Measurements from ENCODE around the gene RPP14.
"Not testable (repeated sequence)": the region's sequence is repeated elsewhere in the genome, so short reads cannot be mapped to it uniquely, and the experiment has no call there.

RPP14 gene

DNA sequence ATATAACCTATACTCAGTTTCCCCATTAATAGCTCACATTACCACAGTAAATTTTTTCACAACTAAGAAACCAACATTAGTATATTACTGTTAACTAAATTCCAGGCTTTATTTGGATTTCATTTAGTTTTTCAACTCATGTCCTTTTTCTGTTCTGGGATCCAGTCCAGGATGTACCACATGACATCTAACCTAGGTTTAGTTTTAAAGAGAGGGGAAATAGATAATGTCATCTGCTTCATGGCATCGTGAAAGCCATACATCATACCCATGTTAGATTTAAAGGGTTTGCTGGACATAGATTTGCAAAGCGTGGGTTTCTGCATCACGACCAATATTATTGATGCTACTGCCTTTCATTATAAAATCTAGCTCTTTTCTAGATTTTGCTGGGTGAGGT lies 33.2 kb upstream of the RPP14 start:
- Histone ChIP-seq H2AFZ (ENCODE audit: low read length) (no peak overlapping the region), H2AK5ac (ENCODE audit: low read depth, low read length) (no peak overlapping the region), H3K4me2 (ENCODE audit: insufficient read depth, low read length, poor library complexity, severe bottlenecking) (no peak overlapping the region), H3K4me1 (ENCODE audit: control insufficient read depth in 2 of 2, insufficient read depth in 1 of 2, low read depth in 1 of 2, low read length in 2 of 2) (no peaks in the 10 kb centered on the region), H4K91ac (ENCODE audit: low read depth, low read length, poor library complexity) (no peak overlapping the region), H2BK12ac (ENCODE audit: low read length) (no peak overlapping the region), H3K9ac (ENCODE audit: low read depth, low read length, poor library complexity) (no peak overlapping the region), H3K23ac (ENCODE audit: low read depth, low read length, poor library complexity) (no peak overlapping the region), H3K4ac (ENCODE audit: low read length) (no peak overlapping the region), H3K36me3 (replicated peaks in 1 of 2; ENCODE audit: control insufficient read depth in 2 of 2, insufficient read depth in 2 of 2, low read length in 2 of 2) (peaks cover 0 to 8% of the 10 kb centered on the region in 2 donors), H3K14ac (ENCODE audit: low read length) (no peak overlapping the region), H3K27ac (replicated peaks; ENCODE audit: low read length) (no peak overlapping the region), H4K8ac (ENCODE audit: low read depth, low read length) (no peak overlapping the region), H3K79me1 (ENCODE audit: low read depth, low read length) (no peaks in the 10 kb centered on the region), H3K18ac (ENCODE audit: low read length) (no peak overlapping the region), H3K9me3 (replicated peaks in 1 of 2; ENCODE audit: control insufficient read depth in 2 of 2, insufficient read depth in 1 of 2, low read depth in 1 of 2, low read length in 2 of 2) (no peaks in the 10 kb centered on the region), H2BK5ac (ENCODE audit: low read length) (no peak overlapping the region), H2BK15ac (ENCODE audit: low read length) (no peak overlapping the region), H3K4me3 (ENCODE audit: low read length in 2 of 2) (no peak overlapping the region), H2BK120ac (ENCODE audit: low read depth, low read length) (no peak overlapping the region), H3K27me3 (ENCODE audit: control insufficient read depth in 3 of 3, insufficient read depth in 3 of 3, low read depth in 1 of 3, low read length in 3 of 3) (no peaks in the 10 kb centered on the region)
- no peak for DNase-seq (ENCODE audit: low spot score)
- no CpG with 5 or more reads among the region's 3 CpGs for WGBS, 2 donors (ENCODE audit: extremely low coverage in 2 of 2, insufficient read length in 2 of 2, insufficient replicate concordance in 1 of 2)

DNA sequence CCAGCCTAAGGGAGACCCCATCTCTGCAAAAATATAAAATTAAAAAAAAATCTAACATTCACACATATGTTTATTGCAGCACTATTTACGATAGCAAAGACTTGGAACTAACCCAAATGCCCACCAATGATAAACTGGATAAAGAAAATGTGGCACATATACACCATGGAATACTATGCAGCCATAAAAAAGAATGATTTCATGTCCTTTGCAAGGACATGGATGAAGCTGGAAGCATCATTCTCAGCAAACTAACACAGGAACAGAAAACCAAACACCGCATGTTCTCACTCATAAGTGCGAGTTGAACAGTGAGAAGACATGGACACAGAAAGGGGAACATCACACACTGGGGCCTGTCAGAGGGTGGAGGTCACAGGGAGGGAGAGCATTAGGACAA lies 32.7 kb upstream of the RPP14 start:
- not testable (repeated sequence) for H3K4ac ChIP-seq (ENCODE audit: low read length); H2AK5ac ChIP-seq (ENCODE audit: low read depth, low read length); H2BK120ac ChIP-seq (ENCODE audit: low read depth, low read length); H3K14ac ChIP-seq (ENCODE audit: low read length); H3K4me1 ChIP-seq (ENCODE audit: control insufficient read depth in 2 of 2, insufficient read depth in 1 of 2, low read depth in 1 of 2, low read length in 2 of 2); H3K18ac ChIP-seq (ENCODE audit: low read length); H3K4me3 ChIP-seq (ENCODE audit: low read length in 2 of 2); H2BK5ac ChIP-seq (ENCODE audit: low read length); H3K79me1 ChIP-seq (ENCODE audit: low read depth, low read length); H2BK15ac ChIP-seq (ENCODE audit: low read length); H2BK12ac ChIP-seq (ENCODE audit: low read length); H3K9me3 ChIP-seq (replicated peaks in 1 of 2; ENCODE audit: control insufficient read depth in 2 of 2, insufficient read depth in 1 of 2, low read depth in 1 of 2, low read length in 2 of 2); H3K4me2 ChIP-seq (ENCODE audit: insufficient read depth, low read length, poor library complexity, severe bottlenecking); H3K23ac ChIP-seq (ENCODE audit: low read depth, low read length, poor library complexity); H3K36me3 ChIP-seq (replicated peaks in 1 of 2; ENCODE audit: control insufficient read depth in 2 of 2, insufficient read depth in 2 of 2, low read length in 2 of 2); H4K91ac ChIP-seq (ENCODE audit: low read depth, low read length, poor library complexity); H3K9ac ChIP-seq (ENCODE audit: low read depth, low read length, poor library complexity); H2AFZ ChIP-seq (ENCODE audit: low read length); H3K27ac ChIP-seq (replicated peaks; ENCODE audit: low read length); DNase-seq (ENCODE audit: low spot score); H3K27me3 ChIP-seq (ENCODE audit: control insufficient read depth in 3 of 3, insufficient read depth in 3 of 3, low read depth in 1 of 3, low read length in 3 of 3); H4K8ac ChIP-seq (ENCODE audit: low read depth, low read length)
- WGBS, 2 donors (ENCODE audit: extremely low coverage in 2 of 2, insufficient read length in 2 of 2, insufficient replicate concordance in 1 of 2): no CpG with 5 or more reads among the region's 3 CpGs

DNA sequence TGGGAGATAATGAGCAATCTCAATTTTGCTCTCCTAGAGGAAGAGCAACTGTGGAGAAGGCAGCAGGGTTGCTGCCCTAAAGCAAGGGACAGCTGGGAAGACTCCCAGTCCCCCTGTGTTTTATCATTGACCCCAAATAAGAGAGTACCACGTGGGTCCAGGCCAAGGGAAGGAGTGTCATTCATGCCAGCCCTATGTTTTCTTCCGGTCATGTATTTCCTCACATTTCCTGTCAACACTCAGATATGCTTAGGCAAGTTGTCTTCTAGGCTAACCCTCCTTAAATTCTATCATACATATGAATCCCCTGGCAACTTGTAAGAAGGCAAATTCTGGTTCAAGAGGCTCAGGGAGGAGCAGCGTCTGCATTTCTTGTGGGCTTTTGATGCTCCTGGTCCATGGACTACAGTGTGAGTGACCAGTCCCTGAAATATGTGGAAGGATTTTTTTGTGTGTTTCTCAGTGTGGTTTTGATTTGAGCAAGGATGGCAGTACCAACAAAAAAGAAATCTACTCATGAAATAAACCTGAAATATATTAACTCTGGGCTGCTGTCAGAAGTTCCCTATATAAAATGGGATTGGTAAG lies 31.9 kb upstream of the RPP14 start:
- Histone ChIP-seq H3K18ac (ENCODE audit: low read length) (no peak overlapping the region), H4K8ac (ENCODE audit: low read depth, low read length) (no peak overlapping the region), H2BK120ac (ENCODE audit: low read depth, low read length) (no peak overlapping the region), H3K9me3 (replicated peaks in 1 of 2; ENCODE audit: control insufficient read depth in 2 of 2, insufficient read depth in 1 of 2, low read depth in 1 of 2, low read length in 2 of 2) (no peaks in the 10 kb centered on the region), H2BK12ac (ENCODE audit: low read length) (no peak overlapping the region), H3K36me3 (replicated peaks in 1 of 2; ENCODE audit: control insufficient read depth in 2 of 2, insufficient read depth in 2 of 2, low read length in 2 of 2) (peaks cover 0 to 8% of the 10 kb centered on the region in 2 donors), H4K91ac (ENCODE audit: low read depth, low read length, poor library complexity) (no peak overlapping the region), H2BK5ac (ENCODE audit: low read length) (no peak overlapping the region), H2BK15ac (ENCODE audit: low read length) (no peak overlapping the region), H2AK5ac (ENCODE audit: low read depth, low read length) (no peak overlapping the region), H3K4me3 (ENCODE audit: low read length in 2 of 2) (no peak overlapping the region), H3K79me1 (ENCODE audit: low read depth, low read length) (no peaks in the 10 kb centered on the region), H3K9ac (ENCODE audit: low read depth, low read length, poor library complexity) (no peak overlapping the region), H3K4ac (ENCODE audit: low read length) (no peak overlapping the region), H3K27me3 (ENCODE audit: control insufficient read depth in 3 of 3, insufficient read depth in 3 of 3, low read depth in 1 of 3, low read length in 3 of 3) (no peaks in the 10 kb centered on the region), H3K27ac (replicated peaks; ENCODE audit: low read length) (no peak overlapping the region), H2AFZ (ENCODE audit: low read length) (no peak overlapping the region), H3K23ac (ENCODE audit: low read depth, low read length, poor library complexity) (no peak overlapping the region), H3K4me2 (ENCODE audit: insufficient read depth, low read length, poor library complexity, severe bottlenecking) (no peak overlapping the region), H3K14ac (ENCODE audit: low read length) (no peak overlapping the region), H3K4me1 (ENCODE audit: control insufficient read depth in 2 of 2, insufficient read depth in 1 of 2, low read depth in 1 of 2, low read length in 2 of 2) (no peaks in the 10 kb centered on the region)
- no peak for DNase-seq (ENCODE audit: low spot score)
- WGBS, 2 donors (ENCODE audit: extremely low coverage in 2 of 2, insufficient read length in 2 of 2, insufficient replicate concordance in 1 of 2): no CpG with 5 or more reads among the region's 3 CpGs

DNA sequence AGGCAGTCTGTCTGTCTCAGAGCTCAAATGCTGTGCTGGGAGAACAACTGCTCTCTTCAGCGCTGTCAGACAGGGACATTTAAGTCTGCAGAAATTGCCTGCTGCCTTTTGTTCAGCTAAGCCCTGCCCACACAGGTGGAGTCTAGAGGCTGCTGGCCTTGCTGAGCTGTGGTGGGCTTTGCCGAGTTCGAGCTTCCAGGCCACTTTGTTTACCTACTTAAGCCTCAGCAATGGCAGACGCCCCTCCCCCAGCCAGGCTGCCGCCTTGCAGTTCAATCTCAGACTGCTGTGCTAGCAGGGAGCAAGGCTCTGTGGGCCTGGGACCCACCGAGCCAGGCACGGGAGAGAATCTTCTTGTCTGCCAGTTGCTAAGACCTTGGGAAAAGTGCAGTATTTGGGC lies 25.0 kb upstream of the RPP14 start:
- Histone ChIP-seq H3K23ac (ENCODE audit: low read depth, low read length, poor library complexity) (no peak overlapping the region), H4K8ac (ENCODE audit: low read depth, low read length) (no peak overlapping the region), H2AFZ (ENCODE audit: low read length) (no peak overlapping the region), H2BK5ac (ENCODE audit: low read length) (no peak overlapping the region), H3K9ac (ENCODE audit: low read depth, low read length, poor library complexity) (no peak overlapping the region), H3K4me3 (ENCODE audit: low read length in 2 of 2) (no peak overlapping the region), H2BK120ac (ENCODE audit: low read depth, low read length) (no peak overlapping the region), H3K9me3 (replicated peaks in 1 of 2; ENCODE audit: control insufficient read depth in 2 of 2, insufficient read depth in 1 of 2, low read depth in 1 of 2, low read length in 2 of 2) (no peaks in the 10 kb centered on the region), H3K36me3 (replicated peaks in 1 of 2; ENCODE audit: control insufficient read depth in 2 of 2, insufficient read depth in 2 of 2, low read length in 2 of 2) (peaks cover 0 to 6% of the 10 kb centered on the region in 2 donors), H2AK5ac (ENCODE audit: low read depth, low read length) (no peak overlapping the region), H3K4ac (ENCODE audit: low read length) (no peak overlapping the region), H3K27me3 (ENCODE audit: control insufficient read depth in 3 of 3, insufficient read depth in 3 of 3, low read depth in 1 of 3, low read length in 3 of 3) (no peaks in the 10 kb centered on the region), H3K4me2 (ENCODE audit: insufficient read depth, low read length, poor library complexity, severe bottlenecking) (no peak overlapping the region), H3K79me1 (ENCODE audit: low read depth, low read length) (no peaks in the 10 kb centered on the region), H2BK12ac (ENCODE audit: low read length) (no peak overlapping the region), H3K4me1 (ENCODE audit: control insufficient read depth in 2 of 2, insufficient read depth in 1 of 2, low read depth in 1 of 2, low read length in 2 of 2) (peaks cover 0 to 3% of the 10 kb centered on the region in 2 donors), H2BK15ac (ENCODE audit: low read length) (no peak overlapping the region), H3K18ac (ENCODE audit: low read length) (no peak overlapping the region), H4K91ac (ENCODE audit: low read depth, low read length, poor library complexity) (no peak overlapping the region), H3K27ac (replicated peaks; ENCODE audit: low read length) (no peak overlapping the region), H3K14ac (ENCODE audit: low read length) (no peak overlapping the region)
- no peak for DNase-seq (ENCODE audit: low spot score)
- no CpG with 5 or more reads among the region's 7 CpGs for WGBS, 2 donors (ENCODE audit: extremely low coverage in 2 of 2, insufficient read length in 2 of 2, insufficient replicate concordance in 1 of 2)
